HG02970 (cell line): ENCODE measurements around the gene PADI4.

Source experiments
- ATAC-seq: cut with Tn5 transposase; IDR thresholded peaks from one replicate; pipeline ENCODE4 v1.9.1; 2021; ENCODE audit warnings: mild to moderate bottlenecking, moderate library complexity, moderate number of reproducible peaks; ENCODE audit not compliant: unreplicated experiment, low FRiP score

The PADI4 gene

GRCh38 chr1:17281775-17282181 lies 26.2 kb upstream of the PADI4 start:
- no peak for ATAC-seq

DNA sequence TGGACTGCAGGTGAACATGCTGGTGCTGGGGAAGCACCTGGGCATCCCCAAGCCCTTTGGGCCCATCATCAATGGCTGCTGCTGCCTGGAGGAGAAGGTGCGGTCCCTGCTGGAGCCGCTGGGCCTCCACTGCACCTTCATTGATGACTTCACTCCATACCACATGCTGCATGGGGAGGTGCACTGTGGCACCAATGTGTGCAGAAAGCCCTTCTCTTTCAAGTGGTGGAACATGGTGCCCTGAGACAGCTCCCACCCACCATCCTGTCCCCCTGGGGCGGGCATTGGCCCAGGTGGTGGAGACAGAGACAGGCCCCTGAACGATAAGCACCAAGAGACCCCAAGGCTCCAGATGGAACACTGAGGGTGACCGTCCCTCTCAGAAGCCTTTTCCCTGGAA lies 25.2 kb upstream of the PADI4 start:
- no peak for ATAC-seq

GRCh38 chr1:17286646-17287045 lies 21.4 kb upstream of the PADI4 start:
- no peak for ATAC-seq

DNA sequence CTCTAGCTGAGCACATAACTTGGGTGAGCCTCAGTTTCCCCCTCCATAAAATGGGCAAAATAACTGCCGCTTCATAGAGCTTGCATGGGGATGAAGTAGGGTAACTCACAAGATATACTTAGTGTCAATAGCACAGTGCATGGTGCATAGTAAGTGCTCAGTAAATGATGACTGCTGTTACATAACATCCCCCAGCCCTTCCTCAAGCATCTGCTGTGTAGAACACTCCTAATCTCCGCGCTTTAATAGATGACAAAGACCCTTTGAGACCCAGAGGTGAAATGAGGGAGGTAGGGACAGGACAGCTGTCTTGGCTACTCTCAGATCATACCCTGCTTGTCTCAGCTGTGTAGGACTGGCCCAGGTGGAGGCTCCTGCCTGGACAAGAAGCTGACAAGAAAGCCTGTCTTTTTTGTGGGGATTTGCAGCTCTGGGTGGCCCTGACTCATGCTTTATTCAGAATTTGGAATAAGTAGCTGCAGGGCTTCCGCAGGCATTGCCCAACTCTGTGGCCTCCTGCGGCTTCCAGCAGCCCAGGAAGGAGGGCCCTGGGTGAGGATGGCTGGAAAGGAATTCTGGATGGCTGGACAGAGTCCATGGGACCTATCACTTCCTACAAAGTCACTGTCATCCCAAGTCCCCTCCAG lies 20.7 kb upstream of the PADI4 start:
- ATAC-seq = no peak

- ATAC-seq = no peak
Observed at GRCh38 chr1:17289721-17290120, 18.3 kb upstream of the PADI4 start.

GRCh38 chr1:17290553-17290952 lies 17.4 kb upstream of the PADI4 start:
- no peak for ATAC-seq

DNA sequence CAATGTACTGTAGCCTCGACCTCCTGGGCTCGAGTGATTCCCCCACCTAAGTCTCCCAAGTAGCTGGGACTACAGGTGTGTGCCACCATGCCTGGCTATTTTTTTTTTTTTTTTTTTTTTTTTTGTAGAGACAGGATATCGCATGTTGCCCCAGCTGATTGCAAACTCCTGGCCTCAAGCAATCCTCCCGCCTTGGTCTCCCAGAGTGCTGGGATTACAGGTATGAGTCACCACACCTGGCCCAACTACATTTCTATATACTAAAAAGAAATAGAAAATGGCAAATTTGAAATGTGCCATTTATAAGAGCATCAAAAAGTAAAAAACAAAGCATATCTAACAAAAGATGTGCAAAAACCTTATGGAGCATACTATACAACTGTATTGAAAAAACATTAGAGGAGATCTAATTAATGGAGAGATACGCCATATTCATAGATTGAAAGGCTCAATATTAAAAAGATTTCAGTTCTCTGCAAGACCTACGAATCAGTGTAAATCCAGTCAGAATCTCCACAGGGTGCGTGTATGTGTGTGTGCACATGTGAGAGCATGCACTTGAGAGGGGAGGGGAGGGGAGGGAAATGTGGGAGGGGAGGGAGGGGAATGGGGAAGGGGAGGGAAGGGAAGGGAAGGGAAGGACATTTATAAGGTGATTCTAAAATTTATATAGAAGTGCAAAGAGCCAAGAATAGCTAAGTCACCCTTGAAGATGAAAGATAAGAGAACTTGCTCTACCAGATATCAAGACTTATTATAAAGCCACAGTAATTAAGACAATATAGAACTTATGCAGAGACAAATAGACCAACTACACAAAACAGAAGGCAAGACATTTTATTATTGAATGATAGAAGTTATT lies 15.5 kb upstream of the PADI4 start:
- ATAC-seq = no peak

DNA sequence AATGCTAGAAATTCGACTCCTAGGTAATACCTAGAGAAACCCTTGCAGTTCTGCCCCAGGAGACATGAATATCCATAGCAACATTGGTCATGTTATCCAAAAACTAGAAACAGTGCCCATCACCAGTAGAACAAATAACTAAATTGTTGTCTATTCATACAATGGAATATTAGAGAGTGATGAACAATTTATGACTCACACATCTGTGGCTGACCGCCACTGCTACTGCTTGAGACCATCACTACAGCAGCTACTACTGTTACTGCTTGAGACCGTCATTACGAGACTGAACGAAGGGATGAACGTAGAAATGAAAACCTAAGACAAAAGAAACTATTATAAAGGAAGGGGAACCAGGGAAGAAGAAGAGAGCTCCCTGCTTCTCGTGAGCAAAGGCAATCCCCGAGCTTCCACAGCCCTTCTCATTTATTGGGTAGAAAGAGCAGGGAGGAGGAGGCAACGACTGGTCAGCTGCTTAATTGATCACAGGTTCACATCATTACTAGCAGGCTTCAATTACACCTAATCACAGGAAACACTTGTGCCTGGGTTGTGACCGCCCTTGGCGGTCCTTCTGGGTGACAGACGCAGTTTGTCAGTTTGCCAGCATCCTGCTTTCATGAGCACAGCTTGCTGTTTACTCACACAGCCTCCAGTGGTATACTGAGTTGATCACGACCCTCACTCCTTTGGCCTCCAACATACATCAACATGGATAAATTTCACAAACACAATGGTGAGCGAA lies 14.1 kb upstream of the PADI4 start:
- no peak for ATAC-seq

- no peak for ATAC-seq
Observed at GRCh38 chr1:17295292-17295691, 12.7 kb upstream of the PADI4 start.

DNA sequence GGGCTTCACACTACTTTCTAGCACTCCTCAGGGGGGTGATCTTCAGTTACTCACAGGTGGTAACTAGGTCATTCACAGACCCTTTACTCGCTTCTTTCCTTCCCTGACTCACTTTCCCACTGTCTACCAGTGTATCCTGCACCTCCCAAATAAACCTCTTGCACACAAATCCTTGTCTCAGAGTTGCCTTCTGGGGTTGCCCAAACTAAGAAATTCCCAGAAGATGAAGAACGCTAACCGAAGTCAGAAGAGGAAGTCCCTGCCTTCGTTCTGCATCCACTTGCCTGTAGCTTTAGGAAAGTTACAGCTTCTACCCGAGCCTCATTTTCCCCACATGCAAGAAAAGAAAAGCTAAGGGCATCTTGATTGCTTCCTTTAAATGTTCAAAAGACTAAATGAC lies 11.9 kb upstream of the PADI4 start:
- ATAC-seq = no peak

DNA sequence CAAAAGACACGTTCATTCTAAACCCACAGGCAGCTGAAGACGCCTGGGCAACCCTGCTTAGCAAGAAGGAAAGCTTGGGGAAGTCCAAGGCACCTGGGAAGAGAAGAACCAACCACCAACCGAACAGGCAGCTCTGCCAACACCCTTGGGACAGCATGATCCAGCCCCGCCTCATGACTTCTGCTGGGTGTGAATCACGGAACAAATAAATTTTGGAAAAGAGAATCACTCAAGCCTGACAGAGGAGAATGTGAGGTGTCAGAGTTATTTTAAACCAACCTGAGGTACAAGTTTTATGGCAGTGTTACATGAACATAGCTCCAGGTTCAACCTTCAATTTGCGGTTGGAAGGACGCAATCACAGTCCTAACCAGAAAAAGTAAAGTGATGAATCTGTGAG lies 10.0 kb upstream of the PADI4 start:
- ATAC-seq = no peak

- ATAC-seq = no peak
Observed at GRCh38 chr1:17301767-17302166, 6.2 kb upstream of the PADI4 start.

DNA sequence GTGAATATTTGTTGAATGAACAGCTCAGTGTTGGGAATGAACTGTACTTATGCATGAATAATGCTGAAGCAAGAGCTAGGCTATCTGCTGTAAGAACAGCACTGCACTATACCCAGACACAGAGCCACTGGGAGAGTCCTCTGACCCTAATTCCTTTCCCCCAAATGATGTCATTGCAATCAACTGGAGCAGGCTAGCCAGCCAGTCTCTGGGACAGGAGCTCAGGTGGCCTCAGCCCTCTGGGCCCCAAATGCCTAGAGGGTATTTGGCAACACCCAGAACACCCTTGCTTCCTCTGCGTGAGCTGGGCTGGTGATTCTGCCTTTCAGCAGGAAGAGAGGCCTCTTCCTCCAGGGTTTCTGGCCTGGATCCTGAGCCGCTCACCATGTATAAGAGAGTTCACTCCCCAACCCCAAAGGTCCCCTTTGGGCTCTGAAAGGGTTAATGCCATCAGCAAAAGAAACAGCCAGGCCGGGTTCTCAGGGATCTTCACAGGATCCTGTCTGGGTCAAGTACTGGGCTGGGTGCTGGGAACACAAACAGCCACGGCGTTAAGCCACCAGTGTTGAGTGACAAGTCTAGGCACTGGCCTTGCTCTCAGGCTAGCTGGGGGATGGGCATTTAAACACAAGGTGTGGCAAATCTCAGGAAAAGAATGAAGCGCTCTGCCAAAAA lies 3.7 kb upstream of the PADI4 start:
- no peak for ATAC-seq

DNA sequence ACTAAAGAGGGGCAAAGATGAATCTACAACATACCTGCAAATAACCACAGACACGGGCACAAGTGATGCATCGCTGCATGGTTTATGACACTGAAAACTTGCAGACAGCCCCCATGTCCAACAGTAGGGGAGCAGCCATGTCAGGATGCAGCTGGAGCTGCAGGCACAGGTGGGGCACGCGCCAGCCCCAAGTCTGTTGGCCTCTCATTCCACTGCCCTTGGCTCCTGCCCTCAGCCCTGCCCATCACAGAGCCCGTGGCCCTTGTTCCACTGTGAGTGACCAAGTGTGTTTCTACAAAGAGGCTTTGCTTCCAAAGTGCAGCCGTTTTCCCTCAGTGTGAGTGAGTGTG lies 3.2 kb upstream of the PADI4 start:
- ATAC-seq = no peak

DNA sequence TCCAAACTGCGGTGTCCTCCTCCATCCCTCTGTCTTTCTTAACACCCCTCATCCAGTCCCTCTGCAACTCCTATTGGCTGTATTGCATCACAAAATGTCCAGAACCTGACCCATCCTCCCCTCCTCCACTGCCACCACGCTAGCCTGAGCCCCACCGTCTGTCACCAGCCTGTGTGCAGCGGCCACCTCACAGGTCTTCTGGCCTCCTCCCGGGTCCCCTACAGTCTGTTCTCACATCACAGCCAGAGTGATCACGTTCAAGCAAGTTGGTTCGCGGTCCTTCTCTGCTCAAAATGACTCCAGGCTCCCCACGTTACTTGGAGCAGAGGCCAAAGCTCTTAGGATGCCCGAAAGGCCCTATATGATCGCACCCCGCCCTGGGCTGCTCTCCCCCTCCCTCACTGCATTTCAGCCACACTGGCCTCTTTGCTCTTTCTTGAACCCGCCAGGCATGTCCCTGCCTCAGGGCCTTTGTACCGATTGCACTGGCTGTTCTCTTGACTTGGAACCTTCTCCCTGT lies 2.4 kb upstream of the PADI4 start:
- no peak for ATAC-seq

DNA sequence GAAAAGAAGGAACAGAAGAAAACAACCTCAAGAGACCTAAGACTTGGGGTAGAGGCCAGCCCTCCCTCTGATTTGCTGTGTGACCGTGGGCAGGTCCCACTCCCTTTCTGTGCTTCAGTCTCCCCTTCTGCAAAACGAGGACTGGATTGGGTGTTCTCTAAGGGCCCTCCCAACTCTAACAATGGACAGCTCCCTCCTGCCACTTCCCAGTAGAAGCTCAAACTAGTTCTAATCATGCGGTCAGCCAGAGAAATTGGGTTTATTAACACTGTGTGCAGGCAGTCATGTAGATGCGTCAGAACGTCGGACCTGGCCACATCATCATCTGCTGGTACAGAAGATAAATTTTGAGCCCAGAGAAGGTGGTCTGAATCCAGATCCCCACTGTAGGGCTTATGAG lies 1.6 kb upstream of the PADI4 start:
- ATAC-seq = no peak

DNA sequence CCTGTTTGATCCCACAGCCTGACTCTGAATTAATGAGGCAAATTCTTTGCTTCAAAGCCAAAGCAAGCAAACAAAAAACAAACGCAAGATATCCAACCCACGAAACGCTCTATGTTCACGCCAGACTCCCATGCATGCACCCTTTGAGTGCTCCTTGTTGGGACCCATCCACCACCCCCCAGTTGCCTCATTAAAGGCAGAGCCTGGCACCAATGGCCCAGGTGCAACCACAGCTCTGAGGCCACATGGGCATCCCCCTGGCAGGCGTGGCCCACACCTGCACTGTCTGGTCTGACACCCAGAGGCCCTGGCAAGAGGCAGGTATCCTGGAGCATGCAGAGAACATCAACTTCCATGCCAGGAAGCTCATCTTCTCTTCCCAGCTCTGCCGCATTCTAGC lies 1.1 kb upstream of the PADI4 start:
- no peak for ATAC-seq

DNA sequence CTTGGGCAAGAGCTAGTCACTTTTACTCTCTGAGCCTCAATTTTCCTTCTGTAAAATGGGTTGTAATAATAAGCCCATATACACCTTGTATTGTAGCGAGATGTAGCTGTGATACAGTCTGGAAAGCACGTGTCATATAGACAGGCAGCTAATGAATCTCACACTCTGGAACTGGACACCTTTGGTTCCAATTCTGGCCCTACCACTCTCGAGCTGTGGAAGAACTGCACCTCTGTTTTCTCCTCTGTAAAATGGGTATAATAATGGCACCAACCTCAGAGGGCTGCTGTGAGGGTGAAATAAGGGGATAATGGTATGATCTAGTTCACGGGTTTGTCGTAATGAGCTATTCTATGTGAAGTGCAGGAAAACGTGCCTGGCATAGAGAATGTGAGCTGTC lies 668 bp upstream of the PADI4 start:
- no peak for ATAC-seq

DNA sequence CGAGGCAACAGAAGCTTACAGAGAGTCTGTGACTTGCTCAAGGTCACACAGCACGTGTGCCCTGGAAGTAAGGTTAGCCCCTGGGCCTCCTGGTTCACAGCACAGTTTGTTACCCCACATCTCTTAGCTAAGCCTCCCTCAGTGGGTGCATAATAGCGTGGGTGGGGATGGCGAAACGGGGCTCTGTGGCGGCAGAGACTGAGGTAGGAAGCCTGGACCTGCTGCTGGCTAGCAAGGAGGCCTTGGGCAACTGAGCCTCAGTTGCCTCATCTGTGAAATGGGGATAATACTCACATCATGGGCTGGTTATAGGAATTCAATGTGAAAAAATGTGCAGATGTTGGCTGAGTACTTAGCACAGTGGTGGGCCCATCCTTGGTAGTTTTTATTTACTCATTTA lies 596 bp downstream of the PADI4 start:
- no peak for ATAC-seq

- ATAC-seq = no peak
Observed at GRCh38 chr1:17309426-17310067, 1.6 kb downstream of the PADI4 start.
